HepG2 (cell line): Measurements from ENCODE around the gene DPEP2NB. TPM values are rescaled to one million over a fixed set of nuclear protein-coding genes. Genes with fewer than 3 reads are reported as not detected.

ENCODE experiments used
- ATF1 ChIP-seq: IDR thresholded peaks from 2 replicates; pipeline ENCODE4 v1.6.1; 2016; ENCODE audit warnings: mild to moderate bottlenecking, control low read depth
- ATF2 ChIP-seq: sonication (generic); formaldehyde crosslinking; IDR thresholded peaks from 2 replicates; pipeline ENCODE4 v1.4.0; 2020; ENCODE audit warnings: missing genetic modification reagents
- CTCF ChIP-seq: sonication (generic); formaldehyde crosslinking; IDR thresholded peaks from 2 replicates; pipeline ENCODE4 v1.5.0; 2020; ENCODE audit warnings: mild to moderate bottlenecking, missing genetic modification reagents, moderate library complexity
- ESRRA ChIP-seq: sonication (generic); formaldehyde crosslinking; IDR thresholded peaks from 2 replicates; pipeline ENCODE4 v1.5.1; 2020; ENCODE audit warnings: mild to moderate bottlenecking, low read depth, missing genetic modification reagents
- HMG20B ChIP-seq: conservative IDR thresholded peaks from 2 replicates; pipeline ENCODE4 v1.6.1; 2016; ENCODE audit warnings: missing genetic modification reagents, missing compliant biosample characterization
- HOXD1 ChIP-seq: sonication (generic); formaldehyde crosslinking; IDR thresholded peaks from 2 replicates; pipeline ENCODE4 v1.5.0; 2020; ENCODE audit warnings: missing genetic modification reagents
- ISX ChIP-seq: sonication (generic); formaldehyde crosslinking; conservative IDR thresholded peaks from 2 replicates; pipeline ENCODE4 v1.5.0; 2020; ENCODE audit warnings: missing genetic modification reagents
- MAFG ChIP-seq: sonication (generic); formaldehyde crosslinking; IDR thresholded peaks from 2 replicates; pipeline ENCODE4 v1.5.1; 2020; ENCODE audit warnings: mild to moderate bottlenecking, missing genetic modification reagents
- RFXAP ChIP-seq: sonication (generic); formaldehyde crosslinking; IDR thresholded peaks from 2 replicates; pipeline ENCODE4 v1.4.0; 2020; ENCODE audit warnings: missing genetic modification reagents, borderline replicate concordance
- SAFB2 ChIP-seq: sonication (generic); formaldehyde crosslinking; IDR thresholded peaks from 2 replicates; pipeline ENCODE4 v1.5.1; 2020; ENCODE audit warnings: missing genetic modification reagents, low read depth, mild to moderate bottlenecking, borderline replicate concordance
- SOX13 ChIP-seq, 3 experiments: fragments of 450-650 bp in 1 of 3; sonication (generic) in 1 of 3; formaldehyde crosslinking in 1 of 3; IDR thresholded peaks in 2 of 3; conservative IDR thresholded peaks in 1 of 3; 2 replicates each; pipeline versions ENCODE4 v1.5.0 to v1.6.1; 2016 to 2020; ENCODE audit warnings: antibody characterized with exemption in 1 of 3, mild to moderate bottlenecking in 1 of 3, missing compliant biosample characterization in 1 of 3, missing genetic modification reagents in 1 of 3, moderate library complexity in 1 of 3
- TBX2 ChIP-seq: sonication (generic); formaldehyde crosslinking; IDR thresholded peaks from 2 replicates; pipeline ENCODE4 v1.5.0; 2020; ENCODE audit warnings: missing genetic modification reagents, mild to moderate bottlenecking, borderline replicate concordance
- TFDP2 ChIP-seq: sonication (generic); formaldehyde crosslinking; IDR thresholded peaks from 2 replicates; pipeline ENCODE4 v1.4.0; 2020; ENCODE audit warnings: missing genetic modification reagents
- TIGD3 ChIP-seq: sonication (generic); formaldehyde crosslinking; IDR thresholded peaks from 2 replicates; pipeline ENCODE4 v1.5.1; 2020; ENCODE audit warnings: mild to moderate bottlenecking, missing genetic modification reagents, borderline replicate concordance
- XBP1 ChIP-seq: sonication (generic); formaldehyde crosslinking; IDR thresholded peaks from 2 replicates; pipeline ENCODE4 v1.5.0; 2020; ENCODE audit warnings: missing genetic modification reagents
- ZFP36L2 ChIP-seq: sonication (generic); formaldehyde crosslinking; IDR thresholded peaks from 2 replicates; pipeline ENCODE4 v1.4.0; 2020; ENCODE audit warnings: missing genetic modification reagents
- ZNF121 ChIP-seq: sonication (generic); formaldehyde crosslinking; IDR thresholded peaks from 2 replicates; pipeline ENCODE4 v1.5.0; 2020; ENCODE audit warnings: mild to moderate bottlenecking, missing genetic modification reagents
- ZNF24 ChIP-seq: fragments of 450-650 bp; IDR thresholded peaks from 2 replicates; pipeline ENCODE4 v1.6.1; 2017; ENCODE audit warnings: antibody characterized with exemption, mild to moderate bottlenecking
- ZNF567 ChIP-seq: sonication (generic); formaldehyde crosslinking; IDR thresholded peaks from 2 replicates; pipeline ENCODE4 v1.8.1; 2023; ENCODE audit warnings: mild to moderate bottlenecking, missing genetic modification reagents, borderline replicate concordance
- ZNF605 ChIP-seq: sonication (generic); formaldehyde crosslinking; IDR thresholded peaks from 2 replicates; pipeline ENCODE4 v1.8.0; 2022; ENCODE audit warnings: mild to moderate bottlenecking, missing genetic modification reagents
- ZNF747 ChIP-seq: sonication (generic); formaldehyde crosslinking; IDR thresholded peaks from 2 replicates; pipeline ENCODE4 v1.8.1; 2023; ENCODE audit warnings: missing genetic modification reagents, mild to moderate bottlenecking, borderline replicate concordance
- ZNF784 ChIP-seq: sonication (generic); formaldehyde crosslinking; IDR thresholded peaks from 2 replicates; pipeline ENCODE4 v1.5.1; 2020; ENCODE audit warnings: missing genetic modification reagents, mild to moderate bottlenecking, borderline replicate concordance
- polyA plus RNA-seq, 8 experiments: library from polyadenylated mRNA; depleted of rRNA in 3 of 8; stranded (reverse) in 7 of 8; unstranded in 1 of 8; fragments of >200 nt; fragmentation: Illumina TruSeq in 4 of 8; extraction: Trizol in 4 of 8; gene quantifications; 2 replicates each; pipeline versions ENCODE4 v1.2.1 to v1.2.3, GENCODE V29; 2011 to 2016; ENCODE audit warnings: low read depth in 4 of 8, missing spikeins in 1 of 8, mixed read lengths in 1 of 8; ENCODE audit not compliant: insufficient read depth in 1 of 8
- total RNA-seq, 5 experiments: library from RNA; depleted of rRNA; stranded (reverse); fragments of >200 nt; fragmentation: Illumina TruSeq; extraction: Trizol; gene quantifications; 2 replicates each; pipeline ENCODE4 v1.2.3, GENCODE V29; 2016; ENCODE audit warnings: low read depth in 1 of 5

DPEP2NB gene
- total and polyA plus RNA-seq, 2 of the 13 experiments (the other 11 are each of a cell fraction or from before 2014, with no cell fraction given) = not detected

- TF ChIP-seq SAFB2 (peak; percentile 92), HOXD1 (peak; percentile 90), TFDP2 (CRISPR knock-in tag) (peak; percentile 92), ATF2 (peak; percentile 77; the same call in 1 of the 2 replicates), ZNF121 (CRISPR knock-in tag) (peak; percentile 51), ATF1 (CRISPR knock-in tag) (no peak), ZNF747 (CRISPR knock-in tag) (no peak; the same call in 1 of the 2 replicates), ZNF784 (CRISPR knock-in tag) (peak; percentile 77; the same call in 1 of the 2 replicates), ZNF567 (no peak; the same call in 1 of the 2 replicates), MAFG (CRISPR knock-in tag) (no peak), TBX2 (CRISPR knock-in tag) (peak; percentile 79), ESRRA (CRISPR knock-in tag) (0 out of 2 replicates have a peak, but pooled peaks have one; percentile 35), SOX13 (IDR thresholded peaks at IDR 0.05) (0 out of 2 replicates have a peak, but pooled peaks have one; percentile 11), SOX13 (CRISPR knock-in tag; conservative IDR thresholded peaks at IDR 0.05 in 1 of 2, IDR thresholded peaks at IDR 0.05 in 1 of 2) (peak; percentile 43 to 50; a peak in 2 of 4 replicates), TIGD3 (CRISPR knock-in tag) (0 out of 2 replicates have a peak, but pooled peaks have one; percentile 7), RFXAP (CRISPR knock-in tag) (peak; percentile 81; the same call in 1 of the 2 replicates), ZFP36L2 (0 out of 2 replicates have a peak, but pooled peaks have one; percentile 67), CTCF (CRISPR knock-in tag) (peak; percentile 98), ZNF605 (peak; percentile 80), ISX (CRISPR knock-in tag) (no peak), XBP1 (peak; percentile 57; the same call in 1 of the 2 replicates), ZNF24 (peak; percentile 34; the same call in 1 of the 2 replicates), HMG20B (CRISPR knock-in tag) (peak; percentile 54; the same call in 1 of the 2 replicates)
Measured at GRCh38 chr16:67993207-67994039, 22.3 kb downstream of the DPEP2NB start (continued).
